Activated CD8-positive, alpha-beta memory T cell treated with anti-CD3 and anti-CD28 coated beads for 24 hours (primary cell): ENCODE data around the gene GPR83.
"Not testable (repeated sequence)": the region's sequence is repeated elsewhere in the genome, so short reads cannot be mapped to it uniquely, and the experiment has no call there.

Experiments used
- DNase-seq: peaks from one replicate; pipeline ENCODE4 v3.0.0-alpha.2; 2020

Gene GPR83

DNA sequence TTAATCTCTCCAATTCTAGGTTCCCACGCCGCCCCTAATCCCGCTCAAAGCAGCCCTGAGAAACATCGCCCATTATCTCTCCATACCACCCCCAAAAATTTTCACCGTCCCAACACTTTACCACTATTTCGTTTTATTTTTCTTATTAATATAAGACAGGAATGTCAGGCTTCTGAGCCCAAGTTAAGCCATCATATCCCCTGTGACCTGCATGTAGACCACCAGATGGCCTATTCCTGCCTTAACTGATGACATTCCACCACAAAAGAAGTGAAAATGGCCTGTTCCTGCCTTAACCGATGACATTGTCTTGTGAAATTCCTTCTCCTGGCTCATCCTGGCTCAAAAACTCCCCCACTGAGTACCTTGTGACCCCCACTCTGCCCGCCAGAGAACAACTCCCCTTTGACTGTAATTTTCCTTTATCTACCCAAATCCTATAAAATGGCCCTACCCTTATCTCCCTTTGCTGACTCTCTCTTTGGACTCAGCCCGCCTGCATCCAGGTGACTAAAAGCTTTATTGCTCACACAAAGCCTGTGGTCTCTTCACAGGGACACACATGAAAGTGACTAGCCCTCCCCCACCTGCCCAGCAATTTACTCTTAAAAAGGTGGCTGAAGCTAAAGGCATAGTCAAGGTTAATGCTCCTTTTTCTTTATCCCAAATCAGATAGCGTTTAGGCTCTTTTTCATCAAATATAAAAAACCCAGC lies 50.2 kb downstream of the GPR83 start:
- DNase-seq: not testable (repeated sequence)

GRCh38 chr11:94346311-94346710 lies 54.9 kb downstream of the GPR83 start:
- DNase-seq: not testable (repeated sequence)

GRCh38 chr11:94343495-94343894 lies 57.7 kb downstream of the GPR83 start:
- DNase-seq: no peak

DNA sequence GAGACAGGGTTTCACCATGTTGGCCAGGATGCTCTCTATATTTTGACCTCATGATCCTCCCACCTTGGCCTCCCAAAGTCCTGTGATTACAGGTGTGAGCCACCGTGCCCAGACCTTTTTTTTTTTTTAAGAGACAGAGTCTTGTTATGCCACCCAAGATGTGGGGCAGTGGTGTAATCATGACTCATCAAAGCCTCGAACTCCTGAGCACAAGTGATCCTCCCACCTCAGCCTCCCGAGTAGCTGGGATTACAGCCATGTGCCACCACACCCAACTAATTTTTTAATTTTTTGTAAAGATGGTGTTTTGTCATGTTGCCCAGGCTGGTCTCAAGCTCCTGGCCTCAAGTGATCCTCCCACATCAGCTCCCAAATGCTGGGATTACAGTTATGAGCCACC lies 59.0 kb downstream of the GPR83 start:
- DNase-seq: no peak

DNA sequence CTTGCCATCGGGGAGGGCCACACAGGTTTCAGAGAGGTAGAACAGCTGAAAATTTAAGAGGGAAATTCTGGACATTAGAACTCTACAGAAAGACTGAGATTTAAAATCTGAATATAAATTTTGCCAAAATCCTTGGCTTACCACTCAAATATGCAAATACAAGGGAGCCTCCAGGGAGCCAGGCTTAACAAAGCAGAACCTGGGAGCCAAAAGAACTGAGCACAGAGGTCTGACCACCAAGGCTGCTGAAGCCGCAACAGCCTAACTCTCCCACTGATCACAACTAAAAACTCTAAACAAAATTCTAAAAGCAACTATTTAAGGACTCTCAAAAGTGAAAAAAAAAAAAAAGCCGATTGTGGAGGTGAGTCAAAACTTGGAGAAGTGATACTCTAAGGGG lies 62.6 kb downstream of the GPR83 start:
- no peak for DNase-seq

DNA sequence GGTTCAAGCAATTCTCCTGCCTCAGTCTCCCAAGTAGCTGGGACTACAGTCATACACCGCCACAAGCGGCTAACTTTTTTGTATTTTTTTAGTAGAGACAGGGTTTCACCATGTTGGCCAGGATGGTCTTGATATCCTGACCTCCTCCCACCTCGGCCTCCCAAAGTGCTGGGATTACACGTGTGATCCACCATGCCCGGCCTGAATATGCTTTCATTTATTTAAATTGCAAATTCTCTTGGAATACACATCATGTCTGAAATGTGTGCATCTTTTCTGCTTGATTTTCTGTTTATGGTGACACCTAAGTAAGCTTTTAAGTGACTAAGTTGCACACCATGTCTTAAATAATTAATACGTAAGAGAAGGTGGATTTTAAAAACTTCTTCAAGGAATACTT lies 65.2 kb downstream of the GPR83 start:
- DNase-seq: no peak

DNA sequence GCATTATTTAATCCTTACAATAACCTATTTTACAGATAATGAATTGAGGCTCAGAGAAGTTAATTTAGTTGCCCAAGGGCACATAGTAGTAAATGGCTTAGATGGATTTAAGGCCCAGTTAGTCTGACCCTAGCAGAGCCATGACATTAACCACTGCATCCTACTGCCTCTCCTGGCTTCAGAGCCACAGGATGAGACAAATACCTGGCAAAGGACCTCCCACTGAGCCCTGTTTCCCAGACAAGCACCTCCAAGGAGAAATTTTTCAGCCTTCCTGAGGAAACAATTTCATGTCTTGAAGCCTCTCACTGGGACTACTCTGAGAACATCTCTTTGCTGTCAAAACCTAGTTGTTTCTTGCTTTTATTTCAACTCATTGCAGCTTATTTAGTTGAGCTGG lies 68.4 kb downstream of the GPR83 start:
- no peak for DNase-seq

GRCh38 chr11:94330789-94331188 lies 70.4 kb downstream of the GPR83 start:
- DNase-seq: no peak

GRCh38 chr11:94329501-94329900 lies 71.7 kb downstream of the GPR83 start:
- no peak for DNase-seq

DNA sequence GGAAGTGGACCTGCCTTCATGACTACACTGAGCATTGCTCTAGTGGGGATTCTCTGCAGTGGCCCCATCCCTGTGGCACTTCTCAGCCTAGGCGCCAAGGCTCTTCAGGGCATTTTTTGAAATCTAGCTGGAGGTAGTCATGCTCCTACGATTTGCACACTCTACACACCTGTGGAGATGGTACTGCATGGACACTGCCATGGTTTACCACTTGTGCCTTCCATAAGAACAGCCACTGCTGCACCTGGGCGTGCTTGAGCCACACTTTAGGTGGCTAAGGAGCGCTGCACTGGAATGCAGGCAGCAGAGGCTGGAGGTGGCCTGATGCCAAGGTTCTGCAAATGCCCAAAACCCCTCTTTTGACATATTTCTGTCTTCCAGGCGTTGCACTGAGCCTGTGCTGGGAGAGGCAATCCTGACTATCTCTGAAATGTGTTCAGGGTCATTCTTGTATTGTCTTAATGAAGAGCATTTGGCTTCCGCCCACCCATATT lies 72.6 kb downstream of the GPR83 start:
- no peak for DNase-seq
